ENCODE measurements around the gene ATRX.

- TF ChIP-seq, protein P1, sequence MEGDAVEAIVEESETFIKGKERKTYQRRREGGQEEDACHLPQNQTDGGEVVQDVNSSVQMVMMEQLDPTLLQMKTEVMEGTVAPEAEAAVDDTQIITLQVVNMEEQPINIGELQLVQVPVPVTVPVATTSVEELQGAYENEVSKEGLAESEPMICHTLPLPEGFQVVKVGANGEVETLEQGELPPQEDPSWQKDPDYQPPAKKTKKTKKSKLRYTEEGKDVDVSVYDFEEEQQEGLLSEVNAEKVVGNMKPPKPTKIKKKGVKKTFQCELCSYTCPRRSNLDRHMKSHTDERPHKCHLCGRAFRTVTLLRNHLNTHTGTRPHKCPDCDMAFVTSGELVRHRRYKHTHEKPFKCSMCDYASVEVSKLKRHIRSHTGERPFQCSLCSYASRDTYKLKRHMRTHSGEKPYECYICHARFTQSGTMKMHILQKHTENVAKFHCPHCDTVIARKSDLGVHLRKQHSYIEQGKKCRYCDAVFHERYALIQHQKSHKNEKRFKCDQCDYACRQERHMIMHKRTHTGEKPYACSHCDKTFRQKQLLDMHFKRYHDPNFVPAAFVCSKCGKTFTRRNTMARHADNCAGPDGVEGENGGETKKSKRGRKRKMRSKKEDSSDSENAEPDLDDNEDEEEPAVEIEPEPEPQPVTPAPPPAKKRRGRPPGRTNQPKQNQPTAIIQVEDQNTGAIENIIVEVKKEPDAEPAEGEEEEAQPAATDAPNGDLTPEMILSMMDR (IDR thresholded peaks at IDR 0.05), result no peak
- no peak for TF ChIP-seq EZH2 (IDR thresholded peaks at IDR 0.05; ENCODE audit: borderline replicate concordance, insufficient read depth, low read depth, low read length, poor library complexity, severe bottlenecking)
These were observed 30.5 kb downstream of the ATRX start for GRCh38 chrX:77755561-77755960.

Data from B cell (primary cell).